Endodermal cell (in vitro differentiated cells): Measurements from ENCODE around the gene FAM217B. TPM values are rescaled to one million over a fixed set of nuclear protein-coding genes. Genes with fewer than 3 reads are reported as not detected.

Experiments
- DNase-seq: peaks from one replicate; pipeline ENCODE4 v3.0.0-alpha.2; 2017
- H3K27ac ChIP-seq: 2 replicates; pipeline ENCODE4 v1.5.1; 2013; ENCODE audit warnings: mild to moderate bottlenecking, low read depth, low read length, moderate library complexity
- H3K27me3 ChIP-seq: 2 replicates; pipeline ENCODE4 v1.6.1; 2013; ENCODE audit warnings: mild to moderate bottlenecking, low read length, moderate library complexity; ENCODE audit not compliant: insufficient read depth, control insufficient read depth, poor library complexity, severe bottlenecking
- H3K36me3 ChIP-seq: 2 replicates; pipeline ENCODE4 v1.7.0; 2013; ENCODE audit warnings: mild to moderate bottlenecking, low read length, moderate library complexity; ENCODE audit not compliant: control insufficient read depth, insufficient read depth
- H3K4me1 ChIP-seq: one replicate; pipeline ENCODE4 v1.7.0; 2013; ENCODE audit warnings: low read length; ENCODE audit not compliant: control insufficient read depth, insufficient read depth
- H3K4me3 ChIP-seq: 2 replicates; pipeline ENCODE4 v1.5.1; 2013; ENCODE audit warnings: mild to moderate bottlenecking, low read length, moderate library complexity
- H3K9ac ChIP-seq: 2 replicates; pipeline ENCODE4 v1.6.1; 2013; ENCODE audit warnings: mild to moderate bottlenecking, low read length, moderate library complexity; ENCODE audit not compliant: poor library complexity, severe bottlenecking; ENCODE audit errors: extremely low read depth
- H3K9me3 ChIP-seq: 2 replicates; pipeline ENCODE4 v1.6.1; 2013; ENCODE audit warnings: mild to moderate bottlenecking, low read length, moderate library complexity; ENCODE audit not compliant: control insufficient read depth
- H3K27ac Mint-ChIP-seq: 2 replicates; pipeline ENCODE4 v1.8.0; 2020; ENCODE audit warnings: mixed read lengths
- H3K27me3 Mint-ChIP-seq: 2 replicates; pipeline ENCODE4 v1.8.0; 2021; ENCODE audit warnings: mild to moderate bottlenecking, mixed read lengths; ENCODE audit not compliant: insufficient read depth
- H3K36me3 Mint-ChIP-seq: 2 replicates; pipeline ENCODE4 v1.8.0; 2020; ENCODE audit warnings: low read depth, mixed read lengths
- H3K4me1 Mint-ChIP-seq: 2 replicates; pipeline ENCODE4 v1.8.0; 2020; ENCODE audit warnings: mixed read lengths
- H3K4me3 Mint-ChIP-seq: 2 replicates; pipeline ENCODE4 v1.8.0; 2020; ENCODE audit warnings: mild to moderate bottlenecking, moderate library complexity, mixed read lengths
- H3K9me3 Mint-ChIP-seq: 2 replicates; pipeline ENCODE4 v1.8.0; 2020; ENCODE audit warnings: mild to moderate bottlenecking, mixed read lengths
- CTCF ChIP-seq: fragments of 200-600 bp; sonication (generic); conservative IDR thresholded peaks from 2 replicates; pipeline ENCODE4 v1.5.0; 2021; ENCODE audit warnings: antibody characterized with exemption, mild to moderate bottlenecking
- WGBS, 2 experiments: methylation state at CpG; one replicate each; pipeline versions ENCODE4 v1.1.5 to v1.1.7; 2013; ENCODE audit warnings: missing lambda C conversion rate in 2 of 2, mixed read lengths in 1 of 2; ENCODE audit not compliant: insufficient coverage in 1 of 2, insufficient read length in 1 of 2; 5-methylcytosine and 5-hydroxymethylcytosine counted together
- total RNA-seq, 2 donors: library from RNA; stranded (reverse); fragmentation: NEBNext Ultra II Directional in 1 of 2; extraction: Animal tissue kit (Norgen Biotek cat#: 25700) in 1 of 2; gene quantifications; 2 replicates in 1 of 2; 3 replicates in 1 of 2; pipeline ENCODE4 v1.2.1, GENCODE V29; 2021

The FAM217B gene
- total RNA-seq, 2 donors from 2014 or later: 24.4 to 25.1 TPM

GRCh38 chr20:59997896-59998295 is 57.7 kb downstream of the FAM217B start:
- no peak overlapping the region for H3K4me3 ChIP-seq
- no peaks in the 10 kb centered on the region for H3K27me3 ChIP-seq
- WGBS, 2 experiments: 91 to 100% methylated on average over 1 to 2 of the region's 2 CpGs
- peaks cover 2% of the 10 kb centered on the region for H3K36me3 Mint-ChIP-seq
- peaks cover 9% of the 10 kb centered on the region for H3K4me1 Mint-ChIP-seq
- no peaks in the 10 kb centered on the region for H3K9me3 Mint-ChIP-seq
- H3K36me3 ChIP-seq: no peaks in the 10 kb centered on the region
- H3K4me1 ChIP-seq: no peaks in the 10 kb centered on the region
- no peaks in the 10 kb centered on the region for H3K27me3 Mint-ChIP-seq
- no peaks in the 10 kb centered on the region for H3K9me3 ChIP-seq
- no peak overlapping the region for H3K27ac Mint-ChIP-seq
- no peak for TF ChIP-seq CTCF
- H3K27ac ChIP-seq: no peak overlapping the region
- H3K4me3 Mint-ChIP-seq: no peak overlapping the region
- H3K9ac ChIP-seq: no peak overlapping the region
- no peak for DNase-seq

Other genes with a start within 250 kb of the FAM217B start
- gene SYCP2, start 6.8 kb upstream of the FAM217B start, total RNA-seq: 1 to 10 TPM; 1.2 to 1.4 TPM
- 1 to 10 TPM; 3.9 to 6.1 TPM for gene PPP1R3D, start 84 bp upstream of the FAM217B start, total RNA-seq
- gene CDH26, start 18.0 kb downstream of the FAM217B start, total RNA-seq: 1 to 10 TPM in 1 of 2 donors, under 1 TPM in 1; 0.97 to 2.0 TPM